ENCODE results near the gene CASZ1.
A peak's percentile ranks its signal among the peaks of the same experiment; 100 is the strongest.

Gene CASZ1

DNA sequence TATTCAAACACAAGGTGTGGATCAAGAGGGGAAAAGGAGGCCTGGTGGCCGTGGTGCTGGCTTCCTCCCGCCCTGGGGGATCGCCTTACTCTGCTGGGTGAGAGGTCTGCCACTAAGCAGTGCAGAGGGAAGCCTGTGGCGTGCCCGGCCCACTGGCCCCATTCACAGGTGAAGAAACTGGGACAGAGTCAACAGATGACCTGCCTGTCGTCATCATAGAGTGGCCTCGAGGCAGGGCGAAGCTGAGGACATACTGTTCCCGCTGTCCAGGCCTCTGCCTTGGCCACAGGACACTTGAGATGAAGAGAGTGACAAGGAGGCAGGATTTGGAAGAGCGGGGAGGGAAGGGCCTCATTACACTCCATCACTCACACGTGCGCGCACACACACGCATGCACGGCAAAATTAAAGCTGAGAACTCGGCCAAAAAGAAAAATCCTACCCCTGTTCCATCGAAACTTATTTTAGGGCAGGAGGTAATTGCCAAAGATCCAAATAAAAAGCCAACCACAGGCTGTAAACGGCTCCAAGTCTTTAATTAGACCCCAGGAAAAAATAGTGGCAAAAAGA, 50.5 kb downstream of the CASZ1 start:
- no peak for DNase-seq (ENCODE audit: low read depth in 2 of 2)

GRCh38 chr1:10745383-10745782, 51.1 kb downstream of the CASZ1 start:
- no peak for DNase-seq (ENCODE audit: low read depth in 2 of 2)

- DNase-seq (ENCODE audit: low read depth in 2 of 2): no peak
Observed at GRCh38 chr1:10744654-10745238, 51.7 kb downstream of the CASZ1 start.

GRCh38 chr1:10744029-10744428, 52.4 kb downstream of the CASZ1 start:
- DNase-seq (ENCODE audit: low read depth in 2 of 2): no peak

GRCh38 chr1:10741696-10742095, 54.8 kb downstream of the CASZ1 start:
- no peak for DNase-seq (ENCODE audit: low read depth in 2 of 2)

- no peak for DNase-seq (ENCODE audit: low read depth in 2 of 2)
Observed at GRCh38 chr1:10740123-10740522, 56.3 kb downstream of the CASZ1 start.

- no peak for DNase-seq (ENCODE audit: low read depth in 2 of 2)
Observed at GRCh38 chr1:10739589-10739988, 56.9 kb downstream of the CASZ1 start.

DNA sequence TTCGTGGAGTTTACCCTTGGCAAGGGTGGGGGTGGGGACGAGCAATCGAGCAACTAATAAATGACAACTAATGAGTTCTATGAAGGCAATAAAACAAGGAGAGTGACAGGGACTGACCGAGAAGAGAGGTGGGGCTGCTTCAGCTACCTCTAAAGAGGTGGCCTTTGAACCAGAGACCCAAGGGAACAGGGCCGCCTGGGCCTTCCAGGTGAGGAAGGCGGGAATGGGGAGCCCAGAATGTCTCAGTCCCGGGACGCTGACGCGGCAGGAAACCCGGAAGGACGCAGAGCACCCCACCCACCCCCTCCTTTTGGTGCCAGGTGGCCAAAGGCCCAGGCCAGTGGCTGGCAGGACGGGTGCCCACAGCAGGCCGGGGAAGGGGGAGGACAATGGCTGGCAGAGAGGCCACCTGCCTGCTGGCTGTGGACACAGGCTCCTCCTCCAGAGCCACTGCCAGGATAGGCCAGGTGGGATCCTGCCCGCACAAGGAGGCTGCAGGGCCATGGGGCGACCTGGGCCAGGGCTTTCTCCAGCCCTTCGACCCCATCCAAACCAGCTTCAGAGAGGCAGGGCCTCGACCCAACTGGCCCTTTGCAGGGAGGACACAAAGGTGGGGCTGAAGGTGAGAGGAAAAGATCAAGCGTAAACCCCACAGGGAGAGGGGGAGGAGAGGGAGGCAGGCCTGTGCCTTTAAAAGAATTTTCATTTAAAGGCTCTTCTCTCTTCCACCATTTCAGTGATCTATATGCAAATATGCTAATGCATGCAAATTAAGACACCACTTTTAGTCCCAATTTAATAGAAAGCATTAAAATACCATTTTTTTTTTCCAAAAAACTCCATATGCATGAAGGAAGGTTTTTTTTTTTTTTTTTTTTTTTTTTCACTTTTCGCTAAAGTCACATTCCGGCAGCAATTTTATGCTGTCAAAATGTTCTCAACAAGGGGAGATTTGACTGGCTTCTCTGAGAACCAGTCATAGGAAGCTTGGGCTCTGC, 58.1 kb downstream of the CASZ1 start:
- no peak for DNase-seq (ENCODE audit: low read depth in 2 of 2)

- no peak for DNase-seq (ENCODE audit: low read depth in 2 of 2)
Observed at GRCh38 chr1:10737651-10738050, 58.8 kb downstream of the CASZ1 start.

DNA sequence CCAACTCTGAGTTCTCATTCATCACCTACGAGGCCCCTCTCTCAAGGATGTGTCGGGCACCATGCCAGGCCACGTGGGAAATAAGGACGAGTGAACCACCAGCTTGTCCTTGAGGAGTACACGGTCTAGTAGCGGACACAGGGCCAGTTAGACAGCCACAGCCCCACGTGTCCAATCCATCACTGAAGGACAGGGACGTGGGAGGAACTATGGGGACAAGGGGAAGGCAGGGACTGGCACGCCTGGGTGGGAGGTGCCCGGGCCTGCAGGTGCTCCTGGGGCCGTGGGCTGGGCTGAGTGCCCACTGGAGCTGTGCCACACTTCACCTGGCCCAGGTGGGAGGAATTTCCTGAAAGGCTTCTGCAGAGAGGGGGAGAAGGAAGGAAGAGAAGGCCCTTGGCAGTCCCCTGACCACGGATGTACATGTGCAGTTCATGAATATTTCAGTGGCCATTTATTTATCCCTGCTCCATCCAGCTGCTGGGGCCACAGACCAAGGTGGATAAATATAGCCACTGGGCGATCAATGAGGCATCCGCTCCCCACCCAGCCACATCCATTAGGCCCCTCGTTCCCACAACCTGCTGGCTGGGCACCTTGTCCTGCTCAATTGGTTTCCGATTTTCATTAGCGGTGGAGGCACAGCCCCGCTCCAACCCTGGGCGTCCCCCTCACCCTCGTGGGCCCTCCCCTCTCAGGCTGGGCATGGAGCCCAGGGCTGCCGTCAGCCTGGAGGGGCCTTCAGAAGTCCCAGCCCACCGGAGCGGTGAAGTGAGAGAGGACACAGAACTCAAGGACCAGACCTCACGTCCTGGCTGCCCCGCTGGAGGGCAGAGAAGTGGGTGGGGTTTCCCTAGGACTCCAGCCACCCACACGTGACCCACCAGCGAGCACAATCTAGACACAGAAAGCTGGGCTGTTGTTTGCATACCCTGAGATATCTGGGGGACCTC, 59.5 kb downstream of the CASZ1 start:
- DNase-seq (ENCODE audit: low read depth in 2 of 2): no peak

GRCh38 chr1:10735563-10736305, 60.7 kb downstream of the CASZ1 start:
- no peak for DNase-seq (ENCODE audit: low read depth in 2 of 2)

- no peak for DNase-seq (ENCODE audit: low read depth in 2 of 2)
Observed at GRCh38 chr1:10734962-10735544, 61.4 kb downstream of the CASZ1 start.

- no peak for DNase-seq (ENCODE audit: low read depth in 2 of 2)
Observed at GRCh38 chr1:10734375-10734774, 62.1 kb downstream of the CASZ1 start.

DNA sequence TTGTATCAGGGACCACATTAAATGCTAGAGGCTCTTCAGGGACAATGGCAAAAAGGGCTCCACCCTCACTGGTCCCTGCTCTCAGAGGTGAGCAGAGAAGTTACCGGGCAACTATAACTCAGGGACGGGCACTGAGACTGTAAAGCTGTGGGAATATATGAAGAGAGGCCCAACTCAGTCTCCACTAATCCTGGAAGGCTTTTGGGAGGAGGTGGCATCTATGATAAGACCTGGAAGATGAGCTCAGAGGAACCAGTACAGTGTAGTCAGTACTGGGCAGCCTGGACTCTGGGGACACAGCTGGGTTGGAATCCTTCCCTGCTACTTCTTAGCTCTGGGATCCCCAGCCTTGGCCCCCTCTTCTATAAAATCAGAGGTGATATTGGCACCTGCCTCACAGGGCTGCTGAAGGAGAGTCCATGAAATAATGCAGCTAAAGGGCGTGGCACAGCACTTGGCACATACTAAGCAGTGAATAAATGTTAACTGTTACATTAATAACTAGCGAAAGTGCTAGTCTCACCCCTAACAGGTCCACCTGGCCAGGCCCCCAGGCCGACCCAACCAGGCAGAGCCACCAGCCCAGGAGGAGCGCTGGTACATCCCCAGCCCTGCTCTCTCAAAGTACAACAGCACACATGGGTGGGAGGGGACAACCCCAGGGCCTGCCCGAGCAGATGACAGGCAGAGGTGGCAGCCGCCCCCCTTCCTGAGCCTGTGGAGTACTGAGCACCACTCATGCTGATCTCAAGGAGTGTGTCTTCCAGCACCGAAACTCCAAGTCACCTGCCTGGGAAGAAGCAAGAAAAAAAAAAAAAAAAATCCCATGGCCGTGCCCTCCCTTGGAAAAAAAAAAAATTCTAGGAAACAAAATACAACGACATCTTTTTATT, 62.7 kb downstream of the CASZ1 start:
- DNase-seq (ENCODE audit: low read depth in 2 of 2): peak; percentile 44 to 52

GRCh38 chr1:10730985-10731384, 65.5 kb downstream of the CASZ1 start:
- DNase-seq (ENCODE audit: low read depth in 2 of 2): no peak

DNA sequence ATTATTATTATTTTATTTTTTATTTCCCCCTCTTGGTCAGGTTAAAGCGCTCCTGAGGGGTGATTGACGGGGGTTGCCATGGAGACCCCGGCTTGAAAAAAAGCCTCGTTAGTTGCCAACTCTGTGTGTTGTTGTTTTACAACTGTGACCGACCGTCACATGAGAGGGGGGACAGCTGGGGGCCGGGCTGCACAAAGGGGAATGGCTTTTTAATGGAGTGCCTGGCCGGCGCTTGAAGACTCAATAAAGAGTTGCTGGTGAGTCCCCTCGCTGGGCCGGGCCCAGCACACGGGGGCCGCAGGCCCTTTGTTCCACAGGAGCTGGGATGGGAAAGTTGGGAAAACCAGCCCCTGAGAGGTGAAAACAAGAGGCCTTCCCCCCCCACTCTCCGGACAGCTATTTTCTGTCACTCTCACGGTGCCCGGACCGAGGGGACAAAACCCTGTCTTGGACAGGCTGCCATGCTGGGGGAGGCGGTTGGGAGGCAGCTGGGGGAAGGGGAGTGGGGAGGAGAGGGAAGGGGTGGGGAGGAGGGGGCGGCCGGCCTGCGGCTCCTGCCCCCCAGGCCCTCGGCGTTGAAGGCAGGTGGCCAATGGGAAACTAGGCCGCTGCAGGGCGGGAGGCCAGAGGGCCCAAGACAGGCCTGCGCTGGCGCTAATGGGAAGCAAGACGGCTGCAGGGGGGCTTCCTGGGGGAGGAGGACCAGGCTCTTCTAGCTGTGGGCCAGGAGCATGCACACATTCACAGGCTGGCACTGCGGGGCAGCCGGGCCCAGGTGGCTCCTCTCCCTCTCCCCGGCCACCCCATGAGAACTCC, 67.6 kb downstream of the CASZ1 start:
- no peak for DNase-seq (ENCODE audit: low read depth in 2 of 2)

GRCh38 chr1:10727751-10728232, 68.7 kb downstream of the CASZ1 start:
- no peak for DNase-seq (ENCODE audit: low read depth in 2 of 2)

- DNase-seq (ENCODE audit: low read depth in 2 of 2): no peak
Observed at GRCh38 chr1:10726355-10726754, 70.1 kb downstream of the CASZ1 start.
